Measurements from ENCODE around the gene AGFG2. TPM values are rescaled to one million over a fixed set of nuclear protein-coding genes. Genes with fewer than 3 reads are reported as not detected.
"Not testable (repeated sequence)": the region's sequence is repeated elsewhere in the genome, so short reads cannot be mapped to it uniquely, and the experiment has no call there.

AGFG2 gene
- total RNA-seq, 3 donors from 2014 or later (not counting 1 experiment from before 2014, with no cell fraction given): 21.5 to 32.6 (median 22.2) TPM

GRCh38 chr7:100496509-100496908 is 42.5 kb upstream of the AGFG2 start:
- Histone ChIP-seq H3K4me3 (ENCODE audit: low read length) (no peak overlapping the region), H3K36me3 (ENCODE audit: control insufficient read depth, insufficient read depth, low read length) (no peaks in the 10 kb centered on the region), H3K9me3 (ENCODE audit: control insufficient read depth, insufficient read depth, low read length) (no peaks in the 10 kb centered on the region), H3K27me3 (ENCODE audit: control insufficient read depth, insufficient read depth, low read length) (peaks cover 5% of the 10 kb centered on the region), H3K27ac (ENCODE audit: low read length) (no peak overlapping the region), H3K4me1 (ENCODE audit: control insufficient read depth, insufficient read depth, low read length) (peaks cover 10% of the 10 kb centered on the region)
- intact Hi-C loops (cut with micrococcal nuclease): no loop called here
- WGBS (ENCODE audit: insufficient coverage): 91% methylated on average over 5 of the region's 6 CpGs
- no peak for ATAC-seq
- no peak overlapping the region for H3K27ac Mint-ChIP-seq
- no peak for DNase-seq
- H3K36me3 Mint-ChIP-seq: no peaks in the 10 kb centered on the region
- peaks cover 0 to 10% of the 10 kb centered on the region in 2 donors for H3K4me1 Mint-ChIP-seq
- H3K4me3 Mint-ChIP-seq: no peak overlapping the region
- no peak for TF ChIP-seq CTCF (IDR thresholded peaks at IDR 0.05)
- H3K27me3 Mint-ChIP-seq (ENCODE audit: low read depth in 2 of 2): peaks cover 32% of the 10 kb centered on the region in 2 donors
- no peaks in the 10 kb centered on the region for H3K9me3 Mint-ChIP-seq

- H3K4me3 ChIP-seq (ENCODE audit: low read length); H3K4me1 Mint-ChIP-seq; H3K9me3 ChIP-seq (ENCODE audit: control insufficient read depth, insufficient read depth, low read length); H3K9me3 Mint-ChIP-seq; DNase-seq; H3K27me3 ChIP-seq (ENCODE audit: control insufficient read depth, insufficient read depth, low read length); intact Hi-C loops (cut with micrococcal nuclease); ATAC-seq; H3K27ac Mint-ChIP-seq; H3K27ac ChIP-seq (ENCODE audit: low read length); H3K36me3 ChIP-seq (ENCODE audit: control insufficient read depth, insufficient read depth, low read length); H3K4me3 Mint-ChIP-seq; H3K36me3 Mint-ChIP-seq; H3K4me1 ChIP-seq (ENCODE audit: control insufficient read depth, insufficient read depth, low read length): not testable (repeated sequence)
- WGBS (ENCODE audit: insufficient coverage): 82% methylated on average over 1 of the region's 2 CpGs
- peaks cover 8 to 12% of the 10 kb centered on the region in 2 donors for H3K27me3 Mint-ChIP-seq (ENCODE audit: low read depth in 2 of 2)
Observed at GRCh38 chr7:100500743-100501142, 38.3 kb upstream of the AGFG2 start.

GRCh38 chr7:100504031-100504430 is 35.0 kb upstream of the AGFG2 start:
- H3K4me3 ChIP-seq (ENCODE audit: low read length); H3K4me1 ChIP-seq (ENCODE audit: control insufficient read depth, insufficient read depth, low read length); H3K36me3 Mint-ChIP-seq; intact Hi-C loops (cut with micrococcal nuclease); ATAC-seq; H3K9me3 ChIP-seq (ENCODE audit: control insufficient read depth, insufficient read depth, low read length); DNase-seq; H3K9me3 Mint-ChIP-seq; H3K36me3 ChIP-seq (ENCODE audit: control insufficient read depth, insufficient read depth, low read length); H3K27ac ChIP-seq (ENCODE audit: low read length); H3K4me3 Mint-ChIP-seq; H3K27ac Mint-ChIP-seq; H3K27me3 ChIP-seq (ENCODE audit: control insufficient read depth, insufficient read depth, low read length); H3K4me1 Mint-ChIP-seq: not testable (repeated sequence)
- peaks cover 11% of the 10 kb centered on the region in 2 donors for H3K27me3 Mint-ChIP-seq (ENCODE audit: low read depth in 2 of 2)
- 95% methylated on average over 3 of the region's 3 CpGs for WGBS (ENCODE audit: insufficient coverage)

- no peaks in the 10 kb centered on the region for H3K27me3 ChIP-seq (ENCODE audit: control insufficient read depth, insufficient read depth, low read length)
Observed at GRCh38 chr7:100504887-100505611, 34.0 kb upstream of the AGFG2 start.

More at GRCh38 chr7:100504887-100505611, 34.0 kb upstream of the AGFG2 start:
- ATAC-seq (no peak), DNase-seq (no peak)
- no peaks in the 10 kb centered on the region for H3K9me3 ChIP-seq (ENCODE audit: control insufficient read depth, insufficient read depth, low read length)
- Mint-ChIP-seq H3K36me3 (no peaks in the 10 kb centered on the region), H3K4me1 (no peaks in the 10 kb centered on the region), H3K9me3 (no peaks in the 10 kb centered on the region), H3K4me3 (no peak overlapping the region), H3K27ac (no peak overlapping the region), H3K27me3 (ENCODE audit: low read depth in 2 of 2) (peaks cover 15 to 16% of the 10 kb centered on the region in 2 donors)
- no peak for TF ChIP-seq CTCF (IDR thresholded peaks at IDR 0.05)
- no peak overlapping the region for H3K27ac ChIP-seq (ENCODE audit: low read length)
- intact Hi-C loops (cut with micrococcal nuclease): no loop called here
- no peaks in the 10 kb centered on the region for H3K36me3 ChIP-seq (ENCODE audit: control insufficient read depth, insufficient read depth, low read length)
- H3K4me1 ChIP-seq (ENCODE audit: control insufficient read depth, insufficient read depth, low read length): no peaks in the 10 kb centered on the region
- 92% methylated on average over 7 of the region's 9 CpGs for WGBS (ENCODE audit: insufficient coverage)
- no peak overlapping the region for H3K4me3 ChIP-seq (ENCODE audit: low read length)
